ENCODE measurements around the gene LEPR.

DNA sequence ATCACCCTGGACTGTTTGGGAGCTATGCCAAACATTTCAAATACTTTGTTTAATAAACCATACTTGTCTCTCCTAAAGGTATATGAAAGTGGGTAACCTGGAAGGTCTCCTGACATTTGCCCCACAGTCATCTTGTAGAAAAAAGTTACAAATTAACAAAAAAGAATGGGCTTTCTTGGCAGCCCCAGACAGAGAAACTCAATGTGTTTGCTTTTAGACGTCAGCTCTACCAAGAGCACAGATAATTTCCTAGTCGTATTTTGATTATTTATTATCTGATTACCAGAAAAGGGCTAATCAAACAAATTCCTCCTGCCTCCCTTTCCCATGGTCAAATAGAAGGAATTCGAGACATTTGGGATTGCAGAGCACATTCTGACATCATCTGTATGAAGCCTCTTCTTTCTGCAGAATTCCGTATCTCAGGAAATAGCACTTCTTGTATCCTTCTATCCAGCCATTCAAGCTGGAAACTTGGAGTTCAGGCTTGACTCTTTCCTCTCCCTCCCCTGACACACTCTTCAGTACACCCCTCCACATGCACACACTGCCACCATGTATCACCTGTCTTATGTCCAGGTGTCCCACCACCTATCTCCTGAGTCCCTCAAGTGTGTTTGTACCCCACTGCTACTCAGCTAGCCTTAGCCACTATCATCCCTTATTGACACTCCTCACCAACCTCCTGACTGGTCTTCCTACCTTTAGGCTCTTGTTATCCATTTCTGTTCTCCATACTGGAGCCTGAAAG, 42.8 kb upstream of the LEPR start:
- TF ChIP-seq CTCF (IDR thresholded peaks at IDR 0.05) (no peak), POLR2A (IDR thresholded peaks at IDR 0.05; ENCODE audit: low read depth) (no peak)

Data from esophagus muscularis mucosa (tissue), 3 donors.